Left hindlimb (tissue), 1 donor: ENCODE measurements around the gene ETV3L.
"Not testable (repeated sequence)": the region's sequence is repeated elsewhere in the genome, so short reads cannot be mapped to it uniquely, and the experiment has no call there.

Source experiments
- DNase-seq: peaks from one replicate; pipeline ENCODE4 v3.0.0-alpha.2; 2018

The ETV3L gene

DNA sequence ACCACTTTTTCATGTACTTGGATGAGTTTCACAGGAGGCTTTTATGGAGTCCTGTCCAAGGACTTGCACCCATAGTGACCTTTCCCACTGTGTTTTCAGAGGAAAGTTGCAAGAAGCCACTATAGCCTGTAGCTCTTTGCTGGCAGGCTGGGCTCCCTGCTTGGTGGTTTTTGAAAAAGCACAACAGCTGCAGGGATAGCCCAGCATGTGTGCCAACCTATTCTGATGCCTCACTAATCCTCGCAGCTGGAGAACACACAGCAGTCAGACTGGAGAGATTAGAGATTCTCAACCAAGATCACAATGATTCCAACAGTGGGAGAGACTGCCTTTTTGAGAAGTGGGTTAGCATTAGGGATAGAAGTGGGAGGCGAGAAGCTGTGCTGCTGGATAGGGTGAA lies 30.0 kb downstream of the ETV3L start:
- peak; percentile 69 for DNase-seq

DNA sequence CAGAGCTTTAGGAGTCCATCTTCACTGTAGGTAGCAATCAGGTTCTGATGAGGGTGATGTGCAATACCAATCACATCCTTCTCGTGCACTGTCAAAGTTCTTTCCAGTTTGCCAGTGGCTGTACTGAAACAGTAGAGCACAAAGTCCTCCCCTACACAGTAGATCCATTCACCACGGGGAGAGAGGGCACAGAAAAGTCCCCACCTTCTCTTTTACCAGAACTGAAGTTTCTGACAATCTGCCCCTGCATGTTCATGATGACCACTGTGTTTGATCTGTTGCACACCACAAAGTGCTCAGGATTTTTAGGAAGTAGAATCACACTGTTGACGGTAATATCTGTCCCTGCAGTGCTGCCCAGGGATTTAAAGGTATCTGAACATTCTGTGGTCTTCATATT lies 40.4 kb downstream of the ETV3L start:
- not testable (repeated sequence) for DNase-seq

DNA sequence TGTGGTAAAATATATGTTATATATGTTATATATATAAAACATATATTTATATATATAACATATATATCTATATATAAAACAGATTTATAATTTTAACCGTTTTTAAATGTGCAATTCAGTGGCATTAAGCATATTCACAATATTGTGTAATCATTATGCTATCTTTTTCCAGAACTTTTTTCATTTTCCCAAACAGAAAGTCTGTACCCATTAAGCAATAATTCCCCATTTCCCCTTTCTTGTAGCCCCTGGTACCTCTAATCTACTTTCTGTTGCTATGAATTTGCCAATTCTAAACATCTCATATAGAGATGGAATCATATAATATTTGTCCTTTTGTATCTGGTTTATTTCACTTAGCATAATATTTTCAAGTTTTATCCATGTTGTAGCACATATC lies 43.3 kb downstream of the ETV3L start:
- no peak for DNase-seq

DNA sequence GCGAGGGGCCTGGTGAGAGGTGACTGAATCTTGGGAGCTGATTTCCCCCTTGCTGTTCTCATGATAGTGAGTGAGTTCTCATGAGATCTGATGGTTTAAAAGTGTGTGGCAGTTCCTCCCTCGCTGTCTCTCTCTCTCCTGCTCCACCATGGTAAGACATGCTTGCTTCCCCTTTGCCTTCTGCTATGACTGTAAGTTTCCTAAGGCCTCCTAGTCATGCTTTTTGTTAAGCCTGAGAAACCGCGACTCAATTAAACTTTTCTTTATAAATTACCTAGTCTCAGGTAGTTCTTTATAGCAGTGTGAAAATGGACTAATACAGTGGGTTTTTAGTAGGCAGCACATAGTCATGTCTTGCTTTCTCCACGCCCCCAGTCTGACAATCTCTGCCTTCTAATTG lies 43.9 kb downstream of the ETV3L start:
- DNase-seq = not testable (repeated sequence)

DNA sequence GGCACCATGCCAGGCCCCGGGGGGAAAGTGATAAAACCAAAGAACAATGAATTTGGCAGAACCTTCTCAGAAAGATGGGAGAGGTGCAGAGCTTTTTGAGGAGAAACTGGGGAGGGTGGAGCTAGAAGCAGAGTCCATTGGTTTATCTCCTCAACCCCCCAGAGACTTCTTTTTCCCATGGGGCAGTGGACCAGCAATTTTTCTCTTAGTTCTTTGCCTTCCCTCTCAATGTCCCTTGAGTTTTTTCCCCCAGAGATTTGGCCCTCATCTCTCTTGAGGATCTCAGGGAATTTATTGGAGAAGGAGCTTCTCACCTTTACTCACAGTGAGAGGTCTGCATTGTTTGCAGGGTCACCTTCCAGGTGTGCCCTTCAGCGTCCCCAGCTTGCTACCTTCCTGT lies 48.8 kb downstream of the ETV3L start:
- DNase-seq = no peak

DNA sequence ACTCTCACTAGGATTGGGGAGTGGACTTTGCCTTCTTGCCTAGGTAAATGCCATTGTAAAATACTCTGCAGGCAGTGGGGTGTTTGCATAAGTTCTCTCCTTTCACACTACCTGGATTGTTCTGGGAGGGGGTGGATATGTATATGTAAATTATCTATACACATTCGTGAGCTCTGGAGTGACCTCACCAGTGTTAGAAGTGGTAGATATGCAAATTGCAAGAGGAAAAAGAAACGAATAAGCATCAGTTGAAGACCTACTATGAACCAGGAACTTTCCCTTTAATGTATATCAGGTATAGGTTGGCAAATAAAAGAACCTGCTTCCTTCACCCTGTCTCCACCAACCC lies 52.6 kb downstream of the ETV3L start:
- DNase-seq = no peak

DNA sequence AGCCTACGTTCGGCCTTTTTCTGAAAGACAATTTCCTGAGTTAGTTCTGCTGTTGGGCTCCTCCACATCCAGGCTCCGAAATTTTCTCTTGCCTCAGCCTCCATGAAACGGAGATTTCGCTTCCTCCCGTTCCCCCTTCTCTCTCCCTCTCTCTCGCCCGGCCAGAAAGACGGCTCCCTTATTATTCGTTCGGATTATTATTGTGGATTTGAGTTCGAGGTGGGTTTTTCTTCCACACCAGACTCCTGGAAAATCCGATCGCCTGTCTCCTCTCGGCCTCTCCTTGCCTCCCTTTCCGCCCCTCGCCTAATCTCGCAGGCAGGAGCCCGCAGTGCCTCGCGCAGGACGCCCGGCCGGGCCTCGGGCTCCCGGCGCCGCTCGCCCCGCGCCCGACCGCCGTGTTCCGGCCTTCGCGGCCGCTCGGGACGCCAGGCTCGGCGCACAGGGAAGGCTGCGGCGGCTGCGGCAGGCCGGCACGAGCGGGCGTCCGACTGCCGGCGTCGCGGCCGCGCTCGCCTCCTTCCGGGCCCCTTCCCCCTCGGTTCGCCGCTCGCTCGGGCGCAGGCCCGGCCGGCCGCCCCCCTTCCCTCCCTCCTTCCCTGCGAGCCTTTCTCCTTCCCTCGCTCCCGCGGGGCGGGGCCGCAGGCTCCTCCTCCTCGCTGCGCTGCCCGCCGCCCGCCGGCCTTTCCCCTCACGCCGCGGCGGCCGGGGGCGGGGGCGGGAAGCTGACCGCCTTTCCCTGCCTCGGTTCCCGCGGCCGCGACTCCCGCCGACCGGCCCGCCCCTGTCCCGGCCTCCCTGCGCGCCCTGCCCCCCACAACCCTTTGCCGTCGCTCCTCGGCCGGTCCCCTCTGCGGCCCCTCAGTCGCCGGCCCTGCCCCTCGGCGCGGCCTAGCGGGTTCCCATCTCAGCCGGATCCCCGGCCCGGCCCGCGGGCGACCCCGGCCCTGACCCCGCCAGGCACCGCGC lies 54.1 kb downstream of the ETV3L start, which contains the start of gene ARHGEF11:
Gene ARHGEF11, minus strand, starts transcription at position 493 of the 969 bp plus-strand sequence. CDS start 1,412 bp downstream, outside the sequence.
- DNase-seq = peak; percentile 95

DNA sequence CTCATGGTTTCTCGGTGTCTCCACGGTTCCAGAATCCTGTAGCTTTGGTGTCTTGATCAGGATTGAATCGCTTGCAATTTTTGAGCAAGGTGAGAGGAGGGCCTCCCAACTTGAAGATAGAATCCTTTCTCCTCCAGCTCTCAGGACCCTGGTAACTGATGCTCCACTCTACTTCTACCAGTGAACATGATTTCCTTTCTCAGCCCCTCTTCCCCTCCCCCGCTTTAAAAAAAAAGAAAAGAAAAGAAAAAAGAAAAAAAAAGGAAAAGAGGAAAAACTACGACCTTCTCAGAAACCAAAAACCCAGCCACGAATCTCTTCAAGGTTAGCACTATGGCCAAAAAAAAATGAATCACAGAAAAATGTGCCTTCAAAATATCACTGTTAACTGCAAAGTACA lies 55.3 kb downstream of the ETV3L start:
- no peak for DNase-seq

DNA sequence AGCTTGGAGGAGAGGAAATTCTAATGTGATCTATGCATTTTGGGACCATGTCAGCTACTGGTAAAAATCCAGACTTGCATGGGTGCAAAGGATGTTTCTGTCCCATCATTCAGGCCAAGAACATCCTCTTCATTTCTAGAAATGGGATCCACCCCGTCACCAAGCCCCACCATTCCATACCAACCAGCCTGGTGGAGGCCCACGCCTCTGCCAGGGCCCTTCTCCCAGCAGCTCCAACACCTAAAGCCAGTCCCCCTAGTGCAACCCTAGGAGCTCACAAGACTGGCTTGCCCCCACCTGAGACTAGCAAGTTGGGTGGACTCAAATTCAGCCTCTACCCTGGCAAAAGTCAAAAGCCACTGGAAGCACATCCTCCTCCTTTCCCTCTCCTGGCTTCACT lies 55.9 kb downstream of the ETV3L start:
- DNase-seq = no peak

DNA sequence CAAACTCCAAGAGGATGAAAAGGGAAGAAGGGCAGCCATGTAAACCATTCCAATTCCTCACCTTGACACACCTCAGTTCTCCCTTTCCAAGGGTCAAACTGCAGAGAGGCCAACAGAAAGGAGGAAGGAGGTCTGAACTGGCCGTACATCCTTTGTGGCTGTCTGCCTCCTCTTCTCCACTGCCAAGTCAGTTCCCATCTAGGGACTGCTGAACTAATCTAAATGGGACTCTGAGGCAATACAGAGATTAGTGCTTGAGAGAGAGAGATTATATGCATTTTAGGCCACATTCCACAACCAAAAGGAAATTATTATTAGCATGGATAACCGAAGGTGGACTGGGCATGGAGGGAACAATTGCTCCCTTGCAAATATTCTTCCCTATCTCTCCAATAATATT lies 56.8 kb downstream of the ETV3L start:
- no peak for DNase-seq
